ENCODE measurements around the gene PLCH2. TPM values are rescaled to one million over a fixed set of nuclear protein-coding genes. Genes with fewer than 3 reads are reported as not detected.

Gene PLCH2
- polyA plus RNA-seq, 1 of the 3 experiments (the other 2 are of a cell fraction): 0.08 TPM

GRCh38 chr1:2444138-2444591 is 31.9 kb upstream of the PLCH2 start:
- Histone ChIP-seq H4K20me1 (ENCODE audit: insufficient read depth) (no peaks in the 10 kb centered on the region), H3K36me3 (replicated peaks in 1 of 2; ENCODE audit: control insufficient read depth in 1 of 2, insufficient read depth in 2 of 2, low read length in 1 of 2) (no peaks in the 10 kb centered on the region), H3K27me3 (ENCODE audit: insufficient read depth) (peaks cover 9% of the 10 kb centered on the region; the same call in 1 of the 2 replicates), H3F3A (replicated peaks; ENCODE audit: insufficient read depth) (no peaks in the 10 kb centered on the region), H3K4me3 (ENCODE audit: low read depth in 2 of 2, low read length in 1 of 2) (no peak overlapping the region; a peak in 1 of 4 replicates), H3K9me2 (no peaks in the 10 kb centered on the region), H3K9ac (no peak overlapping the region), H3K79me2 (ENCODE audit: insufficient read depth) (no peaks in the 10 kb centered on the region), H3K9me3 (no peaks in the 10 kb centered on the region), H3K27ac (ENCODE audit: low read depth in 2 of 2, low read length in 1 of 2) (no peak overlapping the region), H2AFZ (ENCODE audit: low read depth) (no peak overlapping the region), H3K4me1 (ENCODE audit: control insufficient read depth in 1 of 2, insufficient read depth in 2 of 2, low read depth in 1 of 2, low read length in 1 of 2) (no peaks in the 10 kb centered on the region), H3K4me2 (no peak overlapping the region)
- ChIA-PET CTCF (interaction anchor here (0.8 to 1.2 kb wide), 4 partner anchors 12 to 103 kb away, joined by 3 to 7 read pairs (median 4); no protein-coding TSS in a partner anchor), POLR2A (no interaction called here)
- DNase-seq: no peak
- no CpG with 5 or more reads among the region's 27 CpGs for WGBS (ENCODE audit: low lambda C conversion rate)
- TF ChIP-seq, protein P1, sequence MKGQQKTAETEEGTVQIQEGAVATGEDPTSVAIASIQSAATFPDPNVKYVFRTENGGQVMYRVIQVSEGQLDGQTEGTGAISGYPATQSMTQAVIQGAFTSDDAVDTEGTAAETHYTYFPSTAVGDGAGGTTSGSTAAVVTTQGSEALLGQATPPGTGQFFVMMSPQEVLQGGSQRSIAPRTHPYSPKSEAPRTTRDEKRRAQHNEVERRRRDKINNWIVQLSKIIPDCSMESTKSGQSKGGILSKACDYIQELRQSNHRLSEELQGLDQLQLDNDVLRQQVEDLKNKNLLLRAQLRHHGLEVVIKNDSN (IDR thresholded peaks at IDR 0.05; ENCODE audit: borderline replicate concordance, low read depth): no peak
- TF ChIP-seq RAD21 (IDR thresholded peaks at IDR 0.05; ENCODE audit: low read length) (no peak), RCOR1 (IDR thresholded peaks at IDR 0.05; ENCODE audit: low read length) (no peak), MAX (IDR thresholded peaks at IDR 0.05; ENCODE audit: low read depth) (no peak), IRF3 (IDR thresholded peaks at IDR 0.05; ENCODE audit: low read depth, low read length) (no peak), SMC3 (IDR thresholded peaks at IDR 0.05; ENCODE audit: low read depth, low read length) (no peak), EZH2phosphoT487 (IDR thresholded peaks at IDR 0.05; ENCODE audit: borderline replicate concordance, low read depth) (no peak), ELF1 (IDR thresholded peaks at IDR 0.05) (no peak), SIN3A (IDR thresholded peaks at IDR 0.05; ENCODE audit: borderline replicate concordance, low read depth, low read length) (no peak), JUND (IDR thresholded peaks at IDR 0.05) (no peak), MEF2A (IDR thresholded peaks at IDR 0.05; ENCODE audit: borderline replicate concordance, low read depth) (no peak), RXRA (IDR thresholded peaks at IDR 0.05; ENCODE audit: borderline replicate concordance, low read depth) (no peak), GATA2 (CRISPR knock-in tag; IDR thresholded peaks at IDR 0.05) (no peak), TAF1 (IDR thresholded peaks at IDR 0.05; ENCODE audit: borderline replicate concordance, low read depth, low read length) (no peak), MXI1 (IDR thresholded peaks at IDR 0.05; ENCODE audit: low read depth, low read length) (no peak), CTCF (IDR thresholded peaks at IDR 0.05) (no peak), EP300 (IDR thresholded peaks at IDR 0.05; ENCODE audit: borderline replicate concordance in 1 of 2, low read depth in 1 of 2, low read length in 1 of 2) (no peak), CHD2 (IDR thresholded peaks at IDR 0.05; ENCODE audit: low read length, partially characterized antibody) (no peak)
